ENCODE measurements around the gene CYS1. TPM values are rescaled to one million over a fixed set of nuclear protein-coding genes. Genes with fewer than 3 reads are reported as not detected.

Gene CYS1
- total RNA-seq, 2 donors from 2014 or later, result 0.29 to 0.44 TPM

DNA sequence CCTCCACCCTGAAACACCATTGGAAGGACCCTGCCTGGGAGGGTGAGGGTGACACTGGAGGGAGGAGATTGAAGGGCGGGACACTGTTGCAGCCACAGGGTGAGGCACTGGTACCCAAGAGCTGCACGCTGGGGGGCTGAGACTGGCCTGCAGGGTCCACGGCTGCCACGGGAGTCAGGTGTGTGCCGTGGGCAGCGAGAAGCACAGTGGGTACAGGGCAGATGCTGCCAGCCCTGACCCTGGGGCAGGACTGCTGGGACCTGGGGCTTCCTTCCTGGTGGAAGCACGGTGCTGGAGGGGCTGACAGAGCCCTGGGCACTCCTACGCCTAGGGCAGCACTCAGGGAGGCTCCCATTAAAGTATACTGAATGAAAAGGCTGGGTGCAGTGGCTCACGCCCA is 16.6 kb downstream of the CYS1 start:
- H3K9me3 Mint-ChIP-seq, result peaks cover 13% of the 10 kb centered on the region
- peaks cover 12% of the 10 kb centered on the region for H3K9me3 ChIP-seq (ENCODE audit: control insufficient read depth, low read length)
- no peaks in the 10 kb centered on the region for H3K27me3 ChIP-seq (ENCODE audit: control insufficient read depth, insufficient read depth, low read length, poor library complexity, severe bottlenecking)
- H3K9ac ChIP-seq (ENCODE audit: extremely low read depth, low read length, poor library complexity, severe bottlenecking), result no peak overlapping the region
- no peaks in the 10 kb centered on the region for H3K36me3 Mint-ChIP-seq (ENCODE audit: low read depth)
- no peaks in the 10 kb centered on the region for H3K36me3 ChIP-seq (ENCODE audit: control insufficient read depth, insufficient read depth, low read length)
- H3K27me3 Mint-ChIP-seq (ENCODE audit: insufficient read depth), result no peaks in the 10 kb centered on the region
- no peak overlapping the region for H3K4me3 Mint-ChIP-seq
- no peaks in the 10 kb centered on the region for H3K4me1 ChIP-seq (ENCODE audit: control insufficient read depth, insufficient read depth, low read length)
- no peak for DNase-seq
- H3K4me3 ChIP-seq (ENCODE audit: low read length), result no peak overlapping the region
- TF ChIP-seq, protein P1, sequence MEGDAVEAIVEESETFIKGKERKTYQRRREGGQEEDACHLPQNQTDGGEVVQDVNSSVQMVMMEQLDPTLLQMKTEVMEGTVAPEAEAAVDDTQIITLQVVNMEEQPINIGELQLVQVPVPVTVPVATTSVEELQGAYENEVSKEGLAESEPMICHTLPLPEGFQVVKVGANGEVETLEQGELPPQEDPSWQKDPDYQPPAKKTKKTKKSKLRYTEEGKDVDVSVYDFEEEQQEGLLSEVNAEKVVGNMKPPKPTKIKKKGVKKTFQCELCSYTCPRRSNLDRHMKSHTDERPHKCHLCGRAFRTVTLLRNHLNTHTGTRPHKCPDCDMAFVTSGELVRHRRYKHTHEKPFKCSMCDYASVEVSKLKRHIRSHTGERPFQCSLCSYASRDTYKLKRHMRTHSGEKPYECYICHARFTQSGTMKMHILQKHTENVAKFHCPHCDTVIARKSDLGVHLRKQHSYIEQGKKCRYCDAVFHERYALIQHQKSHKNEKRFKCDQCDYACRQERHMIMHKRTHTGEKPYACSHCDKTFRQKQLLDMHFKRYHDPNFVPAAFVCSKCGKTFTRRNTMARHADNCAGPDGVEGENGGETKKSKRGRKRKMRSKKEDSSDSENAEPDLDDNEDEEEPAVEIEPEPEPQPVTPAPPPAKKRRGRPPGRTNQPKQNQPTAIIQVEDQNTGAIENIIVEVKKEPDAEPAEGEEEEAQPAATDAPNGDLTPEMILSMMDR (conservative IDR thresholded peaks at IDR 0.05), result no peak
- peaks cover 4% of the 10 kb centered on the region for H3K4me1 Mint-ChIP-seq
- 89 to 95% methylated on average over 7 to 9 of the region's 9 CpGs for WGBS, 2 experiments (ENCODE audit: insufficient coverage in 1 of 2, insufficient read length in 1 of 2)
- H3K27ac Mint-ChIP-seq, result no peak overlapping the region
- no peak overlapping the region for H3K27ac ChIP-seq (ENCODE audit: low read depth, low read length)

DNA sequence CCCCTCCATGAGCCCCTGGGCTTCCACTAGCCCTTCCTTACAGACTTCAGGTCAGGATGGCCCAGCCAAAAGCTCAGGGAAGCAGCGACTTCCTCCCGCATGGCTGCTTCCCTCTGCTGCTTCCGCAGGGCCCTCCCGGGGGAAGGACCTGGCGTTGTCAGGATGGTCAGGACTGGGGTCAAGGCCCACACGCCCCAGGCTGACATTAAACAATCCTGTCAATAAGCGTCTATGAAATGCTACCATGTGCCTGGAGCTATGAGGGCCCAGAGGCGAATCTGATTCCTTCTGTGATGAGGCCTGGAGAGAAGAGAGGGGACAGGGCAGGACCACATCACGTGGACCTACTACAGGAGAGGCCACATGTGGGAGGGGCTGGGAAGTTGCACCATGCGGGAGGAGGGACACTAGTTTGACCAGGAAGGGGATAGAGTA is 17.3 kb downstream of the CYS1 start:
- Mint-ChIP-seq H3K9me3 (peaks cover 9% of the 10 kb centered on the region), H3K4me3 (no peak overlapping the region), H3K36me3 (ENCODE audit: low read depth) (no peaks in the 10 kb centered on the region), H3K27me3 (ENCODE audit: insufficient read depth) (no peaks in the 10 kb centered on the region), H3K4me1 (peaks cover 5% of the 10 kb centered on the region), H3K27ac (no peak overlapping the region)
- H3K9ac ChIP-seq (ENCODE audit: extremely low read depth, low read length, poor library complexity, severe bottlenecking), result no peak overlapping the region
- no peak overlapping the region for H3K4me3 ChIP-seq (ENCODE audit: low read length)
- H3K27me3 ChIP-seq (ENCODE audit: control insufficient read depth, insufficient read depth, low read length, poor library complexity, severe bottlenecking), result no peaks in the 10 kb centered on the region
- H3K9me3 ChIP-seq (ENCODE audit: control insufficient read depth, low read length), result peaks cover 7% of the 10 kb centered on the region
- H3K27ac ChIP-seq (ENCODE audit: low read depth, low read length), result no peak overlapping the region
- DNase-seq, result no peak
- no peaks in the 10 kb centered on the region for H3K4me1 ChIP-seq (ENCODE audit: control insufficient read depth, insufficient read depth, low read length)
- TF ChIP-seq, protein P1 (conservative IDR thresholded peaks at IDR 0.05), result no peak
- H3K36me3 ChIP-seq (ENCODE audit: control insufficient read depth, insufficient read depth, low read length), result no peaks in the 10 kb centered on the region
- WGBS, 2 experiments (ENCODE audit: insufficient coverage in 1 of 2, insufficient read length in 1 of 2), result 93 to 94% methylated on average over 8 to 10 of the region's 10 CpGs

DNA sequence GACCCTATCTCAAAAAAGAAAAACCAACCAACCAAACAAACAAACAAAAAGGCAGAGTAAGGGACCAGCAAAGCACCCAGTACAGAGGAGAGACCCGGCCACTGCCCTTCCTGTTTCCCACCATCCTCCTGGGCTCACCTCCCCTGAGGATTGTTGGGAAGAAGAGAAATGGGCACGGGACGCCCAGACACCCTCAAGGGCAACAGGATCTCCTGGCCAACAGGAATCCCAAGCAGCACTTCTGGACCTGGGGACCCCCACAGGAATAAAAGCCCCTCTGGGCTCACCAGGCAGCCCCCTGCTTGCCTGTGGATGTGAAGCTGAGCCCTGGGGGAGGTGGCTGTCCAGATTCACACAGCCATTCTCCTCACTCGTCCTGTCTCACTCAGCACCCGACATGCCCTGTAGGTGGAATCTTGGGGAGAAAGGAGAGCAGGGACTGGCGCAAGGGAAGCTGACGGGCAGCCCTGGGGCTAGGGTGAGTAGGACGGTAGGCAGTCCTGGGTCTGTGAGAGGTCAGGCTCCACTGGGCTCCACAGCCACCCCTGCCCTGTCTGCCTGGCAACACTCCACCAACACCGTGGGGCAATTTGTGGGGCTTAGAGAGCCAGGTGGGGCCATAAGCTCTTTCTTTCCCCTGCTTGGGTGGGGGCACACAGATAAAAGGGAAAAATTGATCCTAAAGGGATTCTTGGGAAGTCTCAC is 18.8 kb downstream of the CYS1 start:
- Mint-ChIP-seq H3K4me1 (peaks cover 12% of the 10 kb centered on the region), H3K4me3 (no peak overlapping the region), H3K27ac (no peak overlapping the region), H3K9me3 (no peaks in the 10 kb centered on the region), H3K36me3 (ENCODE audit: low read depth) (no peaks in the 10 kb centered on the region), H3K27me3 (ENCODE audit: insufficient read depth) (no peaks in the 10 kb centered on the region)
- TF ChIP-seq, protein P1 (conservative IDR thresholded peaks at IDR 0.05), result no peak
- Histone ChIP-seq H3K27ac (ENCODE audit: low read depth, low read length) (no peak overlapping the region), H3K27me3 (ENCODE audit: control insufficient read depth, insufficient read depth, low read length, poor library complexity, severe bottlenecking) (no peaks in the 10 kb centered on the region), H3K36me3 (ENCODE audit: control insufficient read depth, insufficient read depth, low read length) (no peaks in the 10 kb centered on the region), H3K9me3 (ENCODE audit: control insufficient read depth, low read length) (no peaks in the 10 kb centered on the region), H3K9ac (ENCODE audit: extremely low read depth, low read length, poor library complexity, severe bottlenecking) (no peak overlapping the region), H3K4me1 (ENCODE audit: control insufficient read depth, insufficient read depth, low read length) (no peaks in the 10 kb centered on the region), H3K4me3 (ENCODE audit: low read length) (no peak overlapping the region)
- 89 to 90% methylated on average over 3 to 9 of the region's 9 CpGs for WGBS, 2 experiments (ENCODE audit: insufficient coverage in 1 of 2, insufficient read length in 1 of 2)
- no peak for DNase-seq

Data from endodermal cell (in vitro differentiated cells).